H9 (cell line): ENCODE results near the gene COA8. TPM values are rescaled to one million over a fixed set of nuclear protein-coding genes. Genes with fewer than 3 reads are reported as not detected.

Experiments
- DNase-seq: peaks from one replicate; pipeline ENCODE4 v3.0.0-alpha.2; 2017
- H2AFZ ChIP-seq: one replicate; pipeline ENCODE4 v1.6.1; 2013; ENCODE audit warnings: mild to moderate bottlenecking, low read length, control low read depth, moderate library complexity
- H2AK5ac ChIP-seq: 2 replicates; pipeline ENCODE4 v1.6.1; 2013; ENCODE audit warnings: low read length, control low read depth, mixed read lengths; ENCODE audit not compliant: insufficient read length
- H2BK120ac ChIP-seq: one replicate; pipeline ENCODE4 v1.6.1; 2013; ENCODE audit warnings: low read depth, mild to moderate bottlenecking, low read length, control low read depth, inconsistent platforms; ENCODE audit not compliant: poor library complexity, severe bottlenecking
- H2BK12ac ChIP-seq: 2 replicates; pipeline ENCODE4 v1.6.1; 2013; ENCODE audit warnings: low read length, control low read depth, mixed read lengths, low read depth; ENCODE audit not compliant: insufficient read length
- H2BK15ac ChIP-seq: 2 replicates; pipeline ENCODE4 v1.6.1; 2013; ENCODE audit warnings: low read depth, low read length, control low read depth
- H2BK20ac ChIP-seq: one replicate; pipeline ENCODE4 v1.6.1; 2013; ENCODE audit warnings: low read depth, mild to moderate bottlenecking, low read length, control low read depth, inconsistent platforms; ENCODE audit not compliant: poor library complexity, severe bottlenecking
- H2BK5ac ChIP-seq: 2 replicates; pipeline ENCODE4 v1.6.1; 2013; ENCODE audit warnings: low read length, control low read depth, mixed read lengths; ENCODE audit not compliant: insufficient read length
- H3K14ac ChIP-seq: 2 replicates; pipeline ENCODE4 v1.6.1; 2013; ENCODE audit warnings: low read length, control low read depth; ENCODE audit not compliant: insufficient read depth
- H3K18ac ChIP-seq: 2 replicates; pipeline ENCODE4 v1.6.1; 2013; ENCODE audit warnings: low read depth, mild to moderate bottlenecking, mixed read lengths, low read length, control low read depth; ENCODE audit not compliant: insufficient read length
- H3K23ac ChIP-seq: 2 replicates; pipeline ENCODE4 v1.6.1; 2013; ENCODE audit warnings: low read length, control low read depth, mixed read lengths, low read depth; ENCODE audit not compliant: insufficient read length
- H3K23me2 ChIP-seq: 2 replicates; pipeline ENCODE4 v1.6.1; 2013; ENCODE audit warnings: low read depth, mild to moderate bottlenecking, mixed read lengths, low read length, control low read depth; ENCODE audit not compliant: insufficient read length, poor library complexity, severe bottlenecking
- H3K27ac ChIP-seq: 2 replicates; pipeline ENCODE4 v1.5.1; 2013; ENCODE audit warnings: low read length, control low read depth, mixed read lengths, low read depth; ENCODE audit not compliant: insufficient read length
- H3K27me3 ChIP-seq: 2 replicates; pipeline ENCODE4 v1.6.1; 2013; ENCODE audit warnings: low read length, control low read depth, inconsistent platforms; ENCODE audit not compliant: insufficient read depth
- H3K4ac ChIP-seq: 2 replicates; pipeline ENCODE4 v1.6.1; 2013; ENCODE audit warnings: low read depth, mild to moderate bottlenecking, control low read depth, inconsistent platforms, low read length, moderate library complexity
- H3K4me1 ChIP-seq: 2 replicates; pipeline ENCODE4 v1.6.1; 2013; ENCODE audit warnings: low read length, control low read depth, inconsistent platforms; ENCODE audit not compliant: insufficient read depth
- H3K4me2 ChIP-seq: 2 replicates; pipeline ENCODE4 v1.6.1; 2013; ENCODE audit warnings: low read length, control low read depth, mixed read lengths; ENCODE audit not compliant: insufficient read length, insufficient read depth
- H3K56ac ChIP-seq: 2 replicates; pipeline ENCODE4 v1.6.1; 2013; ENCODE audit warnings: low read depth, mild to moderate bottlenecking, mixed read lengths, low read length, control low read depth; ENCODE audit not compliant: insufficient read length
- H3K79me1 ChIP-seq: 2 replicates; pipeline ENCODE4 v1.6.1; 2013; ENCODE audit warnings: low read depth, mild to moderate bottlenecking, moderate library complexity, low read length, control low read depth, inconsistent platforms; ENCODE audit not compliant: insufficient read depth, poor library complexity, severe bottlenecking
- H3K79me2 ChIP-seq: 2 replicates; pipeline ENCODE4 v1.6.1; 2013; ENCODE audit warnings: low read length, control low read depth, inconsistent platforms; ENCODE audit not compliant: insufficient read depth
- H3K9ac ChIP-seq: 2 replicates; pipeline ENCODE4 v1.6.1; 2013; ENCODE audit warnings: low read length, control low read depth, mixed read lengths; ENCODE audit not compliant: insufficient read length; ENCODE audit errors: extremely low read depth
- H3K9me3 ChIP-seq: one replicate; pipeline ENCODE4 v1.6.1; 2013; ENCODE audit warnings: low read depth, low read length, inconsistent platforms; ENCODE audit not compliant: control insufficient read depth
- H3T11ph ChIP-seq: one replicate; pipeline ENCODE4 v1.6.1; 2013; ENCODE audit warnings: mild to moderate bottlenecking, low read length, control low read depth, inconsistent platforms
- H4K20me1 ChIP-seq: one replicate; pipeline ENCODE4 v1.6.1; 2013; ENCODE audit not compliant: control insufficient read depth, insufficient read length, insufficient read depth
- H4K5ac ChIP-seq: 2 replicates; pipeline ENCODE4 v1.6.1; 2013; ENCODE audit warnings: low read depth, mild to moderate bottlenecking, mixed read lengths, low read length, control low read depth; ENCODE audit not compliant: insufficient read length
- H4K8ac ChIP-seq: replicated peaks from 2 replicates; pipeline ENCODE4 v1.6.1; 2013; ENCODE audit warnings: low read length, control low read depth, mixed read lengths, low read depth; ENCODE audit not compliant: insufficient read length
- H4K91ac ChIP-seq: 2 replicates; pipeline ENCODE4 v1.6.1; 2013; ENCODE audit warnings: low read depth, mild to moderate bottlenecking, moderate library complexity, mixed read lengths, low read length, control low read depth; ENCODE audit not compliant: insufficient read length
- H3K27ac Mint-ChIP-seq, 3 experiments: 2 replicates in 2 of 3; 3 replicates in 1 of 3; pipeline ENCODE4 v1.8.0; 2020 to 2021; ENCODE audit warnings: mixed read lengths in 3 of 3, mild to moderate bottlenecking in 1 of 3, moderate library complexity in 1 of 3
- H3K27me3 Mint-ChIP-seq: 2 replicates; pipeline ENCODE4 v1.8.0; 2021; ENCODE audit warnings: low read depth, mild to moderate bottlenecking, moderate library complexity, mixed read lengths
- H3K36me3 Mint-ChIP-seq, 3 experiments: 2 replicates in 2 of 3; 3 replicates in 1 of 3; pipeline ENCODE4 v1.8.0; 2020 to 2021; ENCODE audit warnings: low read depth in 3 of 3, mixed read lengths in 3 of 3; ENCODE audit not compliant: insufficient read depth in 1 of 3
- H3K4me1 Mint-ChIP-seq, 2 experiments: 2 replicates each; pipeline ENCODE4 v1.8.0; 2020; ENCODE audit warnings: mixed read lengths in 2 of 2
- H3K4me3 Mint-ChIP-seq, 2 experiments: 2 replicates in 1 of 2; 3 replicates in 1 of 2; pipeline ENCODE4 v1.8.0; 2020 to 2021; ENCODE audit warnings: mild to moderate bottlenecking in 2 of 2, mixed read lengths in 2 of 2, moderate library complexity in 1 of 2
- H3K9me3 Mint-ChIP-seq, 2 experiments: 2 replicates in 1 of 2; 3 replicates in 1 of 2; pipeline ENCODE4 v1.8.0; 2020; ENCODE audit warnings: mild to moderate bottlenecking in 2 of 2, mixed read lengths in 2 of 2, moderate library complexity in 1 of 2
- CTCF ChIP-seq: fragments of 200-600 bp; sonication (generic); conservative IDR thresholded peaks from 3 replicates; pipeline ENCODE4 v1.8.0; 2021; ENCODE audit warnings: antibody characterized with exemption, mild to moderate bottlenecking
- WGBS: extraction: QIAGEN DNeasy Blood & Tissue Kit; methylation state at CpG from one replicate; pipeline ENCODE4 v1.1.7; 2013; ENCODE audit warnings: missing lambda C conversion rate, low lambda C conversion rate, mixed read lengths; ENCODE audit not compliant: insufficient read length; ENCODE audit errors: extremely low coverage; 5-methylcytosine and 5-hydroxymethylcytosine counted together
- total RNA-seq: library from RNA; stranded (reverse); gene quantifications from 2 replicates; pipeline ENCODE4 v1.2.1, GENCODE V29; 2021

COA8 gene
- total RNA-seq, 1 experiment from 2014 or later, result 45.5 TPM

GRCh38 chr14:103569408-103569807 lies 6.6 kb downstream of the COA8 start:
- Histone ChIP-seq H3K4me1 (no peaks in the 10 kb centered on the region), H3K56ac (no peak overlapping the region), H4K20me1 (no peaks in the 10 kb centered on the region), H2BK120ac (no peak overlapping the region), H3K27ac (no peak overlapping the region), H2BK15ac (no peak overlapping the region), H4K8ac (no peak overlapping the region), H4K91ac (no peak overlapping the region), H4K5ac (no peak overlapping the region), H2BK12ac (no peak overlapping the region), H3K27me3 (no peaks in the 10 kb centered on the region), H3K79me1 (peaks cover 3% of the 10 kb centered on the region), H2AFZ (no peak overlapping the region), H3K23me2 (no peaks in the 10 kb centered on the region), H3K4ac (no peak overlapping the region), H3K4me2 (no peak overlapping the region), H3K9ac (no peak overlapping the region), H3K9me3 (no peaks in the 10 kb centered on the region), H3K79me2 (peaks cover 11% of the 10 kb centered on the region; the same call in 1 of the 2 replicates), H3K18ac (no peak overlapping the region), H3K23ac (no peak overlapping the region), H2BK5ac (no peak overlapping the region), H3K14ac (no peak overlapping the region), H2BK20ac (no peak overlapping the region), H2AK5ac (no peak overlapping the region), H3T11ph (no peak overlapping the region)
- Mint-ChIP-seq H3K36me3 (peaks cover 2 to 22% (median 13%) of the 10 kb centered on the region in 3 experiments; a peak in 6 of 7 replicates), H3K27me3 (no peaks in the 10 kb centered on the region), H3K4me1 (peaks cover 9 to 14% of the 10 kb centered on the region in 2 experiments), H3K27ac (no peak overlapping the region), H3K9me3 (no peaks in the 10 kb centered on the region), H3K4me3 (no peak overlapping the region)
- WGBS, result no CpG with 5 or more reads among the region's 11 CpGs
- DNase-seq, result no peak
- no peak for TF ChIP-seq CTCF
